Endothelial cell of umbilical vein (primary cell): ENCODE results near the gene CCDC40. TPM values are rescaled to one million over a fixed set of nuclear protein-coding genes. Genes with fewer than 3 reads are reported as not detected.

Experiments used
- BruUV-seq: library from RNA; stranded (reverse); fragments of 400-500 nt; replicated peaks from 2 replicates; lab custom pipeline; 2021; lab: Mats Ljungman, UMichigan
- CTCF ChIA-PET: fragments of 300-600, 350-600 bp; sonication (Branson Sonifier 250); formaldehyde crosslinking; loops from one replicate; lab custom pipeline; 2021; ENCODE audit warnings: antibody characterized with exemption, inconsistent platforms; lab: Charles Lee
- POLR2A ChIA-PET: fragments of 300-600, 350-600 bp; sonication (Branson Sonifier 250); formaldehyde crosslinking; loops from one replicate; lab custom pipeline; 2021; ENCODE audit warnings: antibody characterized with exemption, inconsistent platforms; lab: Charles Lee
- DNase-seq: peaks from one replicate; pipeline ENCODE4 v3.0.0-alpha.2; 2011; ENCODE audit warnings: low read depth, low spot score
- FAIRE-seq: peaks from 2 replicates; lab custom pipeline; 2011; peaks lifted over from hg19 to GRCh38; lab: Jason Lieb, UNC
- H2AFZ ChIP-seq: 2 replicates; pipeline ENCODE4 v1.6.0; 2012; ENCODE audit warnings: low read depth, low read length, control low read depth, inconsistent platforms
- H3K27ac ChIP-seq: 2 replicates; pipeline ENCODE4 v1.5.1; 2011; ENCODE audit warnings: low read depth, mild to moderate bottlenecking, control low read depth, low read length, moderate library complexity; ENCODE audit not compliant: insufficient read depth
- H3K27me3 ChIP-seq, 2 experiments: 2 replicates each; pipeline versions ENCODE4 v1.6.0 to v1.6.1; 2011; ENCODE audit warnings: low read length in 2 of 2, mixed read lengths in 1 of 2; ENCODE audit not compliant: control insufficient read depth in 2 of 2, insufficient read depth in 2 of 2
- H3K36me3 ChIP-seq, 2 experiments: 2 replicates in 1 of 2; 3 replicates in 1 of 2; pipeline ENCODE4 v1.5.1; 2011; ENCODE audit warnings: low read length in 2 of 2, mild to moderate bottlenecking in 1 of 2, moderate library complexity in 1 of 2; ENCODE audit not compliant: control insufficient read depth in 2 of 2, insufficient read depth in 2 of 2; ENCODE audit errors: extremely low read depth in 1 of 2
- H3K4me1 ChIP-seq: 3 replicates; pipeline ENCODE4 v1.5.1; 2011; ENCODE audit warnings: mild to moderate bottlenecking, low read length; ENCODE audit not compliant: control insufficient read depth, insufficient read depth; ENCODE audit errors: extremely low read depth
- H3K4me2 ChIP-seq: 2 replicates; pipeline ENCODE4 v1.6.1; 2011; ENCODE audit warnings: low read length, control low read depth, mixed read lengths; ENCODE audit not compliant: insufficient read depth
- H3K4me3 ChIP-seq, 3 experiments: fragments of 200-600 bp in 1 of 3; sonication (generic), shearing (Covaris generic) in 1 of 3; replicated peaks in 1 of 3; 2 replicates each; pipeline ENCODE4 v1.5.1; 2011 to 2016; ENCODE audit warnings: control low read depth in 3 of 3, low read length in 3 of 3, mild to moderate bottlenecking in 2 of 3, inconsistent platforms in 1 of 3, low read depth in 1 of 3, moderate library complexity in 1 of 3; ENCODE audit not compliant: insufficient read depth in 1 of 3
- H3K79me2 ChIP-seq: 2 replicates; pipeline ENCODE4 v1.6.0; 2012; ENCODE audit warnings: low read length, inconsistent platforms; ENCODE audit not compliant: control insufficient read depth, insufficient read depth
- H3K9ac ChIP-seq: replicated peaks from 2 replicates; pipeline ENCODE3; 2011; ENCODE audit warnings: low read length, control low read depth; ENCODE audit not compliant: insufficient read depth; ENCODE audit errors: extremely low read depth
- H3K9me1 ChIP-seq: replicated peaks from 3 replicates; pipeline ENCODE4 v1.6.0; 2011; ENCODE audit warnings: mild to moderate bottlenecking, low read length; ENCODE audit not compliant: control insufficient read depth, insufficient read depth; ENCODE audit errors: extremely low read depth
- H3K9me3 ChIP-seq: replicated peaks from 2 replicates; pipeline ENCODE4 v1.5.1; 2012; ENCODE audit warnings: low read length, inconsistent platforms; ENCODE audit not compliant: control insufficient read depth, insufficient read depth
- H4K20me1 ChIP-seq: replicated peaks from 2 replicates; pipeline ENCODE3; 2011; ENCODE audit warnings: mild to moderate bottlenecking, low read length; ENCODE audit not compliant: control insufficient read depth, insufficient read depth; ENCODE audit errors: extremely low read depth
- CTCF ChIP-seq, 2 donors: IDR thresholded peaks; 1 replicate in 1 of 2; 2 replicates in 1 of 2; pipeline ENCODE4 v1.5.1; 2011; ENCODE audit warnings: low read length in 2 of 2, mild to moderate bottlenecking in 2 of 2, moderate library complexity in 2 of 2, control low read depth in 1 of 2, inconsistent platforms in 1 of 2, low read depth in 1 of 2; ENCODE audit not compliant: insufficient read depth in 1 of 2; ENCODE audit errors: extremely low read depth in 1 of 2
- EZH2 ChIP-seq: IDR thresholded peaks from 2 replicates; pipeline ENCODE4 v1.6.1; 2012; ENCODE audit warnings: borderline replicate concordance, low read depth, mild to moderate bottlenecking, moderate library complexity, low read length, inconsistent platforms; ENCODE audit not compliant: severe bottlenecking
- FOS ChIP-seq: IDR thresholded peaks from 2 replicates; pipeline ENCODE4 v1.6.1; 2011; ENCODE audit warnings: mild to moderate bottlenecking, low read length, moderate library complexity, borderline replicate concordance; ENCODE audit not compliant: insufficient read depth
- GATA2 ChIP-seq: IDR thresholded peaks from 2 replicates; pipeline ENCODE4 v1.7.0; 2011; ENCODE audit warnings: low read depth, mild to moderate bottlenecking, moderate library complexity, mixed read lengths, low read length; ENCODE audit not compliant: insufficient read length, insufficient read depth
- JUN ChIP-seq: IDR thresholded peaks from 2 replicates; pipeline ENCODE4 v1.6.1; 2011; ENCODE audit warnings: borderline replicate concordance, low read depth; ENCODE audit not compliant: insufficient read length, insufficient read depth
- MAX ChIP-seq: IDR thresholded peaks from 2 replicates; pipeline ENCODE4 v1.6.1; 2011; ENCODE audit not compliant: insufficient read depth, insufficient read length
- MYC ChIP-seq: IDR thresholded peaks from one replicate; pipeline ENCODE4 v1.6.1; 2011; ENCODE audit warnings: mild to moderate bottlenecking, low read depth, low read length
- POLR2A ChIP-seq: IDR thresholded peaks from 2 replicates; pipeline ENCODE4 v1.6.1; 2012; ENCODE audit warnings: low read depth, mild to moderate bottlenecking, control low read depth, low read length
- POLR2AphosphoS5 ChIP-seq: IDR thresholded peaks from 2 replicates; pipeline ENCODE4 v1.6.1; 2012; ENCODE audit warnings: low read depth, mild to moderate bottlenecking, control low read depth, low read length, moderate library complexity; ENCODE audit not compliant: insufficient read depth
- dilution Hi-C: fragments of 300-500 bp; cut with MboI; formaldehyde crosslinking; loops from one replicate; pipeline ENCODE4 v1.15.0; 2019; ENCODE audit warnings: low sequenced_read_pairs; ENCODE audit not compliant: extremely low pct_ligation_motif_present
- intact Hi-C: fragments of 100-400 bp; cut with micrococcal nuclease; formaldehyde crosslinking; loops from one replicate; pipeline ENCODE4 v1.10.0; 2022
- polyA plus RNA-seq, 4 experiments: library from polyadenylated mRNA; depleted of rRNA in 3 of 4; stranded (reverse) in 3 of 4; unstranded in 1 of 4; fragments of >200 nt; gene quantifications; 2 replicates each; pipeline versions ENCODE4 v1.2.1 to v1.2.3, GENCODE V29; 2011 to 2012; ENCODE audit warnings: missing spikeins in 1 of 4
- total RNA-seq: library from RNA; stranded (reverse); gene quantifications from 2 replicates; pipeline ENCODE4 v1.2.3, GENCODE V29; 2021

The CCDC40 gene
- total and polyA plus RNA-seq, 2 donors (not counting 3 experiments of a cell fraction or from before 2014, with no cell fraction given) = 1.4 to 5.5 TPM

GRCh38 chr17:80123791-80124190 lies 87.3 kb downstream of the CCDC40 start:
- ChIA-PET POLR2A (no interaction called here), CTCF (interaction anchor here (1.0 to 2.3 kb wide), 18 partner anchors 9 to 335 kb away, joined by 3 to 70 read pairs (median 4); partner anchors contain the start of genes EIF4A3 and GAA)
- Histone ChIP-seq H3K9ac (no peak overlapping the region), H3K27ac (no peak overlapping the region), H2AFZ (no peak overlapping the region), H3K4me3 (no peak overlapping the region), H3K27me3 (peaks cover 15 to 18% of the 10 kb centered on the region in 2 experiments), H3K4me1 (no peaks in the 10 kb centered on the region), H4K20me1 (no peaks in the 10 kb centered on the region), H3K9me1 (no peaks in the 10 kb centered on the region), H3K4me2 (no peak overlapping the region), H3K36me3 (no peaks in the 10 kb centered on the region), H3K9me3 (no peaks in the 10 kb centered on the region), H3K79me2 (no peaks in the 10 kb centered on the region)
- TF ChIP-seq EZH2 (no peak), POLR2A (no peak), JUN (no peak), GATA2 (no peak), MAX (no peak), FOS (no peak), POLR2AphosphoS5 (no peak), CTCF (IDR thresholded peaks at IDR 0.05; ENCODE audit: extremely low read depth in 1 of 2, insufficient read depth in 1 of 2, low read depth in 1 of 2, low read length in 2 of 2) (no peak), MYC (no peak)
- DNase-seq (no peak), FAIRE-seq (no peak)
- intact Hi-C loops (loop anchor here (1.0 to 5.0 kb wide), 2 partner anchors 41 to 116 kb away; no protein-coding TSS in a partner anchor), dilution Hi-C loops (no loop called here)
- BruUV-seq = no TSS peak
